NCI-H187 (cell line): Measurements from ENCODE around the gene MAST1.
"Not testable (repeated sequence)": the region's sequence is repeated elsewhere in the genome, so short reads cannot be mapped to it uniquely, and the experiment has no call there.

Experiments
- DNase-seq, 2 experiments: peaks; one replicate each; lab custom pipeline; 2025; lab: John Stamatoyannopoulos, UW

MAST1 gene

DNA sequence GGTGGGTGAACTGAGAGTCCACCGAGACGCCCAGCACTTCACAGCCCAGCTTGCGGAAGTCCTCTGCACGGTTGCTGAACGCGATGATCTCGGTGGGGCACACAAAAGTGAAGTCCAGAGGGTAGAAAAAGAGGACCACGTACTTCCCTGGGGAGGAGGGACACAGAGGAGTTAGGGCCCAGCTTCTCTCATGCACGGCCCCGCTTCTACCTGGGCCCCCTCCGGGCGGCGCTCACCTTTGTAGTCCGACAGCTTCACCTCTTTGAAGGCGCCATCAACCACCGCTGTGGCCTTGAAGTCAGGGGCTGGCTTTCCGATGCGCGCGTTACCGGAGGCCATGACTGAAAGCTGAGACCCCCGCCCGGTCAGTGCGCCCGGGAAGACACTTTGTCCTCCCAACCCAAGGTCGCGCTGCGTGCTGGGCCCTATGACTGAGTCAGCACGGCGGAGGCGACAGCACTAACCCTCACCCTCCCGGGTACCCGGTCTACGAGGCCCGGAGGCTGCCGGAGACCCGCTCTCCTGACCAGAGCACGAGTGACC lies 37.3 kb upstream of the MAST1 start:
- no peak for DNase-seq

DNA sequence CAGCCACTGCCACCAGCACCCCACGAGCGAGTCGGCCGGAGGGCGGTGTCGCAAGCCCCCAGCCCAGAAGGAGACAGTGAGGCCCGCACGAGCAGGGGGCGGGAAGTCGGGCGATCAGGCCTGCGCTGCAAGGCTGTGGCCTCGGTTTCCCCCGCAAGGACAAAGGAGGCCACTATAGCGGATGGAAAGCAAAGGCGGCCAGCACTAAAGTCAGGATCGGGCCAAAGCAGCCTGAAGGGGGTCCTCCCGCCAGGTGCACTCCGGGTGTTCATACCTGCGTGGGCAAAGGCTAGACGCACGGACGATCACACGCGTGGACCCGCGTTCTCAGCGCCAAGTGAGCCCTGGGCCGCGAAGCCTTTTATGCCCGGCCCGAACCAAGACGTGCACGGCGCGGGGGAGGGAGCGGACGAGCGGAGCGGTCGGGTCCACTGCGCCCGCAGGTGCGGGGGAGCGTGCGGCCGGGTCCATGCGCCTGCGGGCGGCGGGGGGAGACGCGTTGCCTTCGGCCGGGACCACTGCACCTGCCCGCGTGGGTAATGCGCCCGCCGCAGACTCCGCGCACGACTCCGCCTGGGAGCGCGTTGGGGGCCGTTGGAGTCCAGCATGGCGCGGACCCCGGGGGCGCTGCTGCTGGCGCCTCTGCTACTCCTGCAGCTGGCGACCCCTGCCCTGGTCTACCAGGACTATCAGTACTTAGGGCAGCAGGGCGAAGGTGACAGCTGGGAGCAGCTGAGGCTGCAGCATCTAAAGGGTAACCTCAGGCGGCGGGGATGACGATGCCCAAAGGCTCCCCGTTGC lies 36.6 kb upstream of the MAST1 start, which contains the start of the genes PRDX2 and THSD8:
Gene PRDX2 (minus strand): TSS at position 335 of the 801 bp plus-strand sequence. CDS start 539 bp downstream, outside the sequence.
Gene THSD8 (plus strand): TSS at position 604 of the 801 bp plus-strand sequence. CDS start 3 bp downstream, at position 607.
- DNase-seq = peak; percentile 43 to 55

GRCh38 chr19:12802267-12803106 lies 35.8 kb upstream of the MAST1 start:
- DNase-seq = no peak

DNA sequence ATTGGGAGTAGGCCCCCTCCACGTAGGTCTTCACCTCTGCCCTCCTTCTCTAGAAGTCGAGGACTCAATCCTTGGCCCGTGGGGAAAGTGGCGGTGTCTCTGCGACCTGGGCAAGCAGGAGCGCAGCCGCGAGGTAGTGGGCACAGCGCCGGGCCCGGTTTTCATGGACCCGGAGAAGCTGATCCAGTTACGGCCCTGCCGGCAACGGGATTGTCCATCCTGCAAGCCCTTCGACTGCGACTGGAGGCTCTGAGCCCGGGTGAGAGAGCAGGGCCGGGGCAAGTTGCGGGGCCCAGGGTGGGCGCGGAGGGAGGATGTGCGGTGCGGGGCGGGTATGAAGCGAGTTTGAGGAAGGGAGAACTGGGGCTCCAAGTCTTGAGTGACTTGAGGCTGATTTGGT lies 34.3 kb upstream of the MAST1 start:
- DNase-seq = no peak

DNA sequence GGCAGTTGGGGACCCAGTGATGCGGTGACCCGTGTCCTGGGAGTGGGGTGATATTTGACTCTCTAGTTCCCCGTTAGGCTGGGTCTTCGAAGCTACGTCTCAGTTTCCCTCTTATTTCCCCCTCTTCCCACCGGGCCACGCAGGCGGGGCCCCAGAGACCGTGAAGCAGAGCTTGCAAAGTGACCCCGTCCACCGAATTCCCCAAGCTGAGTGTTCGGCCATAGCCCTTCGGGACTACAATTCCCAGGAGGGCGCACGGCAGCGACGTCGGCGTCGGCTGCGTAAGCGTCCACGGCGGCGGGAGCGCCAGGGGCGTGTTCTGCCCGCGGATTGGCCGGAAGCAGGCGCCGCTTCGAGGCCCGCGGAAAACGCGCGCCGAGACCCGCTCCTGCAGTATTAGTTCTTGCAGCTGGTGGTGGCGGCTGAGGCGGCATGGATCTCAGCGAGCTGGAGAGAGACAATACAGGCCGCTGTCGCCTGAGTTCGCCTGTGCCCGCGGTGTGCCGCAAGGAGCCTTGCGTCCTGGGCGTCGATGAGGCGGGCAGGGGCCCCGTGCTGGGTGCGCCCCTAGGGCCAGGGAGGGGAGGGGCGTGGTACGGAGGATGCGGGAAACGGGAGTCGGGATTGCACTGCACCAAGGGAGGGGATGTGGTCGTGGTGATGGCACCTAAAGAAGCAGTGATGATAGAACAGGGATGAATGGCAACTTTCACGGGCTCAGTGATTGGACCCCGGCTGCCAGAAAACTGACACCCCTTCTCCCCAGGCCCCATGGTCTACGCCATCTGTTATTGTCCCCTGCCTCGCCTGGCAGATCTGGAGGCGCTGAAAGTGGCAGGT lies 31.9 kb upstream of the MAST1 start, which contains the start of gene RNASEH2A:
Gene RNASEH2A (plus strand): TSS at position 343 of the 840 bp plus-strand sequence. CDS start 90 bp downstream, at position 433.
- DNase-seq = peak; percentile 54 to 77

- DNase-seq = no peak
These were observed 23.2 kb upstream of the MAST1 start for GRCh38 chr19:12815088-12815487.

- DNase-seq = not testable (repeated sequence)
These were observed 21.1 kb upstream of the MAST1 start for GRCh38 chr19:12817188-12817587.

GRCh38 chr19:12817810-12818209 lies 20.5 kb upstream of the MAST1 start:
- not testable (repeated sequence) for DNase-seq

GRCh38 chr19:12821761-12822160 lies 16.6 kb upstream of the MAST1 start:
- no peak for DNase-seq

DNA sequence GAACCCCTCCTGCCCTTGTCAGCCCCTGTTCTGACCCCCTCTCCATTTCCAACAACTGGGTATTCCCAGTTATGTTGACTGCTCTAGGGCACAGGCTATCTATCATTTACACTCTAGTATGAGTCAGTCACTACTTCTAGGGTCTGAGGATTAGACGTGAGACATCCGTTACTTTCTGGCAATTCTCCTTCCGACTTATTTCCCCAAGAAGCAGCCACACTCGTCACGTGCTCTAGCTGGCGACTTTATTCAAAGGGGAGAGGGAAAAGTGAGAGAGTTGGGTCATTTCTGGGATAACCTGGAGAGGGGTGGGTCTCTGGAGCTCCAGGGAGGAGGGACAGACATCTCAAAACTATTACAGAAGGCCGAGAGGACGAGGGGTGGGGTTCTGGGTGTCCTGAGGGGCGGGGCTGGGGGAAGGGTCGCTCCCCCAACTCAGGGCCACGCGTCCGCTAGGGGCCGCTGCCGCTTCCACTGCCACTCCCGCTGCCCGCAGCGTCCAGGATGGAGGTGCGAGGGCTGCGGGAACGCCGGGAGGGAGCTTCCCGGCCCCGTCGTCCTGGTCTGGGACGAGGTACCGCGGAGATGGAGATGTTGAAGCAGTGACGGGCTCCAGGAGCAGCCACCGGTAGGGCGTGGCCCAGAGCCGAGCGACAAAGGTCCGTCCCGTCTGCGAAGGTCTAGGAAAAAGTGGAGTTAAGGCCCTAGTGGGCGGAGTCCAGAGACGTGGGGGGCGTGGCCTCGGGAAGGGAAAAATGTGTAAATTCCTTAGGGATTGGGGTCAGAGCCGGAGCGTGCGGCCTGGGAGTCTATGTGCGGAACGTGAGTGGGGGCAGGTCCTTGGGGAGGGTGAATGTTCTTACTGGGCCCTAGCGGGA lies 12.8 kb upstream of the MAST1 start:
- no peak for DNase-seq

DNA sequence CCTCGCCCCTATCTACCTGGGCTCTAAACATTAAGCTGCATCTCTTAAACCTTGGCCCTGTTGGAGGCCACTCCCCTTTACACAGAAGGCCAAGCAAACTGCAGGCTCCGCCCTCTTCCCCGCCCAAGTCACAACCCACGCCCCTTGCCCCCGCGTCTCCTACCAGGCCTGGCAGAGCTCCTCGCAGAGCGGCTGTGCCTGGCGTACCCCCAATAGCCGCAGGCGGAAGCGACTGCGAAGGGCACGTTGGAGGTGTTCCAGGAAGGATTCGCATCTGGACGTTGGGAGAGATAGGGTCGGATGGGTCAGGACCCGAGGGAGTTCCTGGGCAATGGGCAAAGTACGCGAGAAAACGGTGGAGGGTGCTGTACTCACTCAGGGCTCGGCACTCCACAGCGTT lies 9.8 kb upstream of the MAST1 start:
- no peak for DNase-seq

DNA sequence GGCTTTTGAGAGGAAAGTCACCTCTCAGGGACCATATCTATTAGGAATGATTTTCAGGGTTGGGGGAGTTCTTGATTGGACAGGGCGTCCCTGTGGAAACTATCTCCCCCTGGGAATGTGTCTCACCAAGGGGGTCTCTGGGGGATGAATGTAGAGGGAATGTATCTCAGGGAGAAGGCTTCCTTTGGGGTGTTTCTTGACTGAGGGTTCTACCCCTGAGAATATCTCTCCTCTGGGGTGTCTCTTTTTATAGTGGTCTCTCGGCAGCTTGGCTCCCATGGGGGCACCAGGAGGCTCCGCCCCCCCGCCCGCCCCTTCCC lies 4.9 kb upstream of the MAST1 start:
- no peak for DNase-seq

- no peak for DNase-seq
These were observed 4.4 kb upstream of the MAST1 start for GRCh38 chr19:12833738-12834565.

DNA sequence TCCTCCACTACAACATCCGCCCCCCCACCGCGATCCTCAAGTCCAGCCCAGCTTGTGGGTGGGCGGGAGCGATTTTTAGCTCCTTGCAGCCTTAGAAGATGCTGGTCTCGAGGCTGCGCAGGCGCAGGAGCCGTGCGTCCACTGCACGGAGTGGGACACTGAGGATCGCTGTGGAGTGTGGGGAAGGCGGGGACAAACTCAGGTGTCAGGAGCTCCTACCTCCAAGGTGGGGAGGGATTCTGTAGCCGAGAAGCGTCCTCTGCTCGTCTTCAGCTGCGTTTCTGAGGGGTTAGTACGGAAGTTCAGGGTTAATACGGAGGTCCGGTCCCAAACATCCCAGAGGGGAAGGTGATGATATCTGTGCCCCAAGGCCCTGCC lies 3.8 kb upstream of the MAST1 start, which contains the start of gene RTBDN:
Gene RTBDN (minus strand): TSS at position 14 of the 378 bp plus-strand sequence. CDS start 4,600 bp downstream, outside the sequence.
- DNase-seq = no peak

- peak in 1 of 2 experiments; percentile 46 for DNase-seq
These were observed 3.1 kb upstream of the MAST1 start for GRCh38 chr19:12834976-12835757.

- DNase-seq = no peak
These were observed 1.8 kb upstream of the MAST1 start for GRCh38 chr19:12836529-12836863.

DNA sequence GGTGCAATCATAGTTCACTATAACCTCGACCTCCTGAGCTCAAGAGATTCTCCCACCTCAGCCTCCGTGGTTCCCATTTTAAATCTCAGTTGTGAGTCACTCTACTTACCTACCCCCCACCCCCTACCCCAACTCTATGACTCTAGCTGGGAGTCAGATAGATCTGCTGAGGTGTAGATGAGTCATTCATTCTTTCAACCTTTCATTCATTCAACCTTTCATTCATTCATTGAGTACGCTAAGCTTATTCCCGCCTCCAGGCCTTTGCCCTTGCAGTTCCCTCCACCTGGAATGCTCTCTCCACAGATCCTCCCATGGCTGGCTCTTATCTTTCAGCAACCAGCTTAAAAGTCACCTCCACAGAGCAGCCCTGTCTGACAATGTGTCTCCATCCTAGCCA lies 1.1 kb upstream of the MAST1 start:
- no peak for DNase-seq

DNA sequence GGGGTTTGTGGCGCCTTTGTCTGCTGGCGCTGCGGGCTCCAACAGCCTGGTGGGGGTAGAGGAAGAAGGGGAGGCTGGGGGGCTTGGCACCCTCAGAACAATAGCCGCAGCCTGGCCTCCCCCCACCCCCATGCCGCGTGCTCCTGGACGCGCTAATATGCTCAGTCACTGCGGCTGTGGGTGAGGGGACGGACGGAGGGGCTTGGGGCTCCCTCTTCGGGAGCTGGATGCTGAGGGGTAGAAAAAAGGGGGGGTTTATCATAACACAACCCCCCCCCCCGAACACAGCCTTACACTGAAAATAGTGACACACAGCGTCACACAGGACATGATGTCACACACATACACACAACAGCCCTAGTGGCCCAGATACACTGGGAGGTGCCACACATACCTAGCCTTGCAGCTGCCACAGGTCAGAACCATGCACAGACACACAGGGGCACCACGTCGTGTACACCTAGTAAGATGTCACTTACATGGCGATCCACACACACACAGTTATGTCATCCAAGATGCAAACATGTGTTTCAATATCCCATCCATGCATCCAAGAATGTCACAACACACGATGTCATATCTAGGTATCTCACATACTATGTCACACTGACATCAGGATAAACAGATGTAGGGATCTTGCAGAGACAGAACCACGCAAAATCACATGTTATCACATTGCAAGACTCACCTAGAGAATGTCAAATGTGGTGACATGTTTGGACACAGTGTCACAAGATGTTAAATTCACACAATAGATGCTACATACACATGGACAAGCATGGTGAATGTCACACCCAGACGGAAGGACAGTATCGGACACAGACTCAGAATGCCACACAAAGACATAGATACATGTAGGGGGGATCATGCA lies 806 bp downstream of the MAST1 start:
- no peak for DNase-seq
